Activated CD4-positive, alpha-beta T cell treated with anti-CD3 and anti-CD28 coated beads for 36 hours (primary cell): Measurements from ENCODE around the gene MAP3K4. TPM values are rescaled to one million over a fixed set of nuclear protein-coding genes. Genes with fewer than 3 reads are reported as not detected.

Experiments used
- ATAC-seq: fragments of 200-7000 bp; cut with Tn5 transposase; one replicate; pipeline ENCODE4 v1.10.0; 2021; ENCODE audit warnings: mild to moderate bottlenecking, moderate library complexity
- CTCF ChIA-PET: fragments of 350-600 bp; sonication (Branson Sonifier 250); formaldehyde crosslinking; loops from one replicate; lab custom pipeline; 2021; ENCODE audit warnings: antibody characterized with exemption; lab: Charles Lee
- POLR2A ChIA-PET: fragments of 350-600 bp; sonication (Branson Sonifier 250); formaldehyde crosslinking; loops from one replicate; lab custom pipeline; 2021; ENCODE audit warnings: antibody characterized with exemption, inconsistent platforms; lab: Charles Lee
- DNase-seq: peaks from one replicate; pipeline ENCODE4 v3.0.0-alpha.2; 2020
- H3K27ac Mint-ChIP-seq: one replicate; pipeline ENCODE4 v1.8.0; 2021; ENCODE audit warnings: mixed read lengths
- H3K27me3 Mint-ChIP-seq: one replicate; pipeline ENCODE4 v1.8.0; 2021; ENCODE audit warnings: mixed read lengths
- H3K36me3 Mint-ChIP-seq: one replicate; pipeline ENCODE4 v1.8.0; 2021; ENCODE audit warnings: low read depth, mixed read lengths
- H3K4me1 Mint-ChIP-seq: one replicate; pipeline ENCODE4 v1.8.0; 2021; ENCODE audit warnings: mixed read lengths
- H3K4me3 Mint-ChIP-seq: one replicate; pipeline ENCODE4 v1.8.0; 2021; ENCODE audit warnings: mild to moderate bottlenecking, moderate library complexity, mixed read lengths
- H3K9me3 Mint-ChIP-seq: one replicate; pipeline ENCODE4 v1.8.0; 2021; ENCODE audit warnings: low read depth, mixed read lengths
- intact Hi-C, 2 experiments: fragments of 100-400 bp; cut with DNase I in 1 of 2; cut with micrococcal nuclease in 1 of 2; formaldehyde crosslinking; loops; one replicate each; pipeline versions ENCODE4 v1.14.2 to v1.15.1; 2022 to 2024; cut with DNase I, micrococcal nuclease
- total RNA-seq, 2 experiments: library from RNA; stranded (reverse); gene quantifications; one replicate each; pipeline ENCODE4 v1.2.3, GENCODE V29; 2021

Gene MAP3K4
- total RNA-seq, 2 experiments from 2014 or later: 45.3 to 61.2 TPM

DNA sequence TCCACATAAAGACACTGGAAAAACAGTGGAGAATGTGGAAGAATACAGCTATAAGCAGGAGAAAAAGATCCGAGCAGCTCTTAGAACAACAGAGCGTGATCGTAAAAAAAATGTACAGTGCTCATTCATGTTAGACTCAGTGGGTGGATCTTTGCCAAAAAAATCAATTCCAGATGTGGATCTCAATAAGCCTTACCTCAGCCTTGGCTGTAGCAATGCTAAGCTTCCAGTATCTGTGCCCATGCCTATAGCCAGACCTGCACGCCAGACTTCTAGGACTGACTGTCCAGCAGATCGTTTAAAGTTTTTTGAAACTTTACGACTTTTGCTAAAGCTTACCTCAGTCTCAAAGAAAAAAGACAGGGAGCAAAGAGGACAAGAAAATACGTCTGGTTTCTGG lies 57.1 kb downstream of the MAP3K4 start:
- no peaks in the 10 kb centered on the region for H3K27me3 Mint-ChIP-seq
- ChIA-PET POLR2A (no interaction called here), CTCF (interaction anchor here (1.2 to 1.5 kb wide), 2 partner anchors 9 to 84 kb away, joined by 3 to 5 read pairs; no protein-coding TSS in a partner anchor)
- no peaks in the 10 kb centered on the region for H3K9me3 Mint-ChIP-seq
- H3K4me3 Mint-ChIP-seq: no peak overlapping the region
- no peak for ATAC-seq
- intact Hi-C loops: no loop called here
- H3K36me3 Mint-ChIP-seq: peaks cover 21% of the 10 kb centered on the region
- H3K4me1 Mint-ChIP-seq: peaks cover 23% of the 10 kb centered on the region
- no peak for DNase-seq
- H3K27ac Mint-ChIP-seq: no peak overlapping the region

GRCh38 chr6:161050134-161050765 lies 58.7 kb downstream of the MAP3K4 start:
- Mint-ChIP-seq H3K36me3 (peaks cover 15% of the 10 kb centered on the region), H3K4me3 (no peak overlapping the region), H3K27me3 (no peaks in the 10 kb centered on the region), H3K4me1 (peaks cover 19% of the 10 kb centered on the region), H3K27ac (no peak overlapping the region), H3K9me3 (no peaks in the 10 kb centered on the region)
- POLR2A ChIA-PET: no interaction called here
- ATAC-seq (peak; percentile 74), DNase-seq (no peak)
- intact Hi-C loops: no loop called here
- CTCF ChIA-PET: interaction anchor here (1.5 kb wide), 1 partner anchor 82 kb away, joined by 3 read pairs; no protein-coding TSS in a partner anchor

DNA sequence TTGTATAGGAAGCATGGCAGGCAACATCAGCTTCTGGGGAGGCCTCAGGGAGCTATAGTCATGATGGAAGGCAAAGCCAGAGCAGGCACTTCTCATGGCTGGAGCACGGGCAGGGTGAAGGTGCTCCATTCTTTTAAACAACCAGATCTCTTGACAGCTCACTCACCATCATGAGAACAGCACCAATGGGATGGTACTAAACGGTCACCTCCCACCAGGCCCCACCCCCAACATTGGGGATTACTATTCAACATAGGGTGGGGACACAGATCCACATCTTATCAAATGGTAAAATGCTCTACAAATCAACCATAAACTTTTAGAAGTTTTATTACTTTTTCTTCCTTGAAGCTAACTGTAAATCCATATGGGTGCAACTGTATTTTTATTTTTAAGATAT lies 61.5 kb downstream of the MAP3K4 start:
- Mint-ChIP-seq H3K4me3 (no peak overlapping the region), H3K27me3 (no peaks in the 10 kb centered on the region), H3K36me3 (peaks cover 21% of the 10 kb centered on the region), H3K4me1 (peaks cover 38% of the 10 kb centered on the region), H3K27ac (no peak overlapping the region), H3K9me3 (no peaks in the 10 kb centered on the region)
- POLR2A ChIA-PET: no interaction called here
- CTCF ChIA-PET: no interaction called here
- intact Hi-C loops: no loop called here
- DNase-seq: no peak
- no peak for ATAC-seq

DNA sequence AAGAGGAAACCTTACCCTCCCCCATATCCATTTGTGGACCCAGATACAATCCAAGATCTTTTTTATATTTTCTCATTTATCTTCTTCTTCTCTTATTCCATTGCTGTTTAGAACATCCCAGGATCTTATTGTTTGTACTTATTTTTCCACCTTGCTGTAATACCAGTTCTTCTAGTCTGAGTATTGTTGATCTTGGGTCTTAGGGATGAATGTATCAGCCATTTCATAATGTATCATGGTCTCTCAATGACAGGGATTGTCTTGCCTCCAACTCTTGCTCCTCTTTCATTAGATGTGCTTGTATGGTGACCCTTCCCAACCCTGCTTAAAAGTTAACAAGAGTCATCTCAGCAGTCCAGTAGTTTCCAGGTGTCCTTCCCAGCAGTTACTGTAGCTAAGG lies 63.3 kb downstream of the MAP3K4 start:
- peaks cover 14% of the 10 kb centered on the region for H3K36me3 Mint-ChIP-seq
- ATAC-seq (no peak), DNase-seq (no peak)
- no peaks in the 10 kb centered on the region for H3K27me3 Mint-ChIP-seq
- ChIA-PET POLR2A (no interaction called here), CTCF (interaction anchor here (0.6 kb wide), 1 partner anchor 11 kb away, joined by 3 read pairs; no protein-coding TSS in a partner anchor)
- no peak overlapping the region for H3K27ac Mint-ChIP-seq
- intact Hi-C loops: no loop called here
- no peak overlapping the region for H3K4me3 Mint-ChIP-seq
- peaks cover 29% of the 10 kb centered on the region for H3K4me1 Mint-ChIP-seq
- H3K9me3 Mint-ChIP-seq: no peaks in the 10 kb centered on the region

DNA sequence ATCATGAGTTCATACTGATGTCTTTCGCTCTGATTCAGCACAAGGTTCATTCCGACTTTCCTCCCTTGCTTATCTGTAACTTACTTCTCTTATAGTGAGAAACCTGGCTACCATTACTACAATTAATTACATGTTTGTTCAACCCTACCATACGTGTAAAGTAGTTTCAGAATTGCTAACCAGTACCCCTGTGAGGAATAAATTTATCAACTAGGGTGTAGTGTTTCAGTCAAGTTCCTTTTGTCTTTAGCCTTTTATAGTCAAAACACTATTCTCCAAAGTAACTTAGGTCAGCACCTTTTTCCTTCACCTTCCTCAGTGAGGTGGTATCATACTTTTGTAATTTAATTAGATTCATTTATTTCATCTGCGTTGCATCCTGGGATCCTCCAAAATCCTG lies 64.9 kb downstream of the MAP3K4 start:
- CTCF ChIA-PET: no interaction called here
- H3K36me3 Mint-ChIP-seq: peaks cover 16% of the 10 kb centered on the region
- no peaks in the 10 kb centered on the region for H3K27me3 Mint-ChIP-seq
- no peaks in the 10 kb centered on the region for H3K9me3 Mint-ChIP-seq
- DNase-seq (no peak), ATAC-seq (peak; percentile 61)
- intact Hi-C loops: no loop called here
- H3K27ac Mint-ChIP-seq: no peak overlapping the region
- H3K4me3 Mint-ChIP-seq: no peak overlapping the region
- POLR2A ChIA-PET: no interaction called here
- H3K4me1 Mint-ChIP-seq: peaks cover 18% of the 10 kb centered on the region

DNA sequence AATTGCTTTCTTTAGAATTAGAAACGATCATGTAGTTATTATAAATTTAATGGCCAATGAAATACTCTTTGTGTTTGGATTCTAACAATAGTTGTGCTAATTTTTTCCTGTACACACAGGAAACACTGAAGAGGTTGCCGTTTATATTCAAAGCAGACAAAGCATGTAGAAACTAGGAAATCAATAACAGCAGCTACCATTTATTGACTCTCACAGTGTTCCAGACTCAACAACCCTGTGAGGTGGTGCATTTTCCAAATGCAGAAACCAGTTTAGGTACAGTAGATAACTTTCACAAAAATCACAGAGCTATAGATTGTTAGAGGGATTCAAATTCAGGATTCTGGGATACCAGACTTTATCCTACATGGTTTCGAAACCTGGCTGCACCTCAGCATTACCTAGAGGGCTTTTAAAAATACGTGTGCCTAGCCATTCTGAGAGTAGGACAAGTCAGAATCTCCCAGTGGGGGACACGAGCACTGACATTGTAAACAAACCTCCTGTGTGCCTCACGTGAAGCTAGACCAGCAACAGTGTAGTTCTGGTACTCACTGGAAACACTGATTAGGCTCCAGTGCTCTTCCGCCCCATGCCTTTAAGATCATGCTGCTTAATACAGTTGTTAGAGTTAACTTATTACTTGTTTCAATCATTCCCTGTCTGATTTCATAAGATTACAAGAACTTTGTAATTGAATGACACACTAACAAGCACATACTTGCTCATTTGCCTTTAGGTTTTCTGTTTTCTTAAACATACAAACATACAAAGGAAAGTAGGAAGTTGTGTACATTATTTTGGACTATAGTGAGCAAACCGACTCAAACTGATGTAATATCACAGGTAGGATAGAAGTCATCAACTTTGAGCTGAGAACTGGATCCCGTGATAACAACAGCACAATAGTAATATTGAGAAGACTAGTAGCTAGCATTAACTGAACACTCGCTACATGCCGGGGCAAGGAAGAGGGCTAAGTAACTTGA lies 65.8 kb downstream of the MAP3K4 start:
- ChIA-PET POLR2A (no interaction called here), CTCF (no interaction called here)
- peak; percentile 47 for ATAC-seq
- Mint-ChIP-seq H3K4me3 (no peak overlapping the region), H3K4me1 (peaks cover 19% of the 10 kb centered on the region), H3K36me3 (peaks cover 14% of the 10 kb centered on the region), H3K9me3 (no peaks in the 10 kb centered on the region), H3K27me3 (no peaks in the 10 kb centered on the region), H3K27ac (no peak overlapping the region)
- intact Hi-C loops: no loop called here
- DNase-seq: no peak

DNA sequence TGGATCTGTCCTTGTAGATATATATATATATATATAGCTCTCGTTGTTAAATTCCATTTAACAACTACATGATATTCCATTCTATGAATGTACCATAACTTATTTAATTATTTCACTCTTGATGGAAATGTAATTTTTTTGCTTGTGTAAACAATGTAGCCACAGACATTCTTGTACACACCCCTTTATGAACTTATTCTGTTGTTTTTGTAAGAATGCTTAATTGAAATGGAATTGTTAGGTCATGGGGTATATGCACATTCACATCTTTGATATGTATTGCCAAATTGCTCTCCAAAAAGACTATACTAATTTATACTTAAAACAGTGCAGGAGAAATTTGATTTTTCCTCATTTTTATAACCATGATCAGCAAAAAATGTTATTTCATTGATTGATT lies 67.2 kb downstream of the MAP3K4 start:
- POLR2A ChIA-PET: no interaction called here
- no peak for ATAC-seq
- DNase-seq: no peak
- Mint-ChIP-seq H3K27me3 (no peaks in the 10 kb centered on the region), H3K9me3 (no peaks in the 10 kb centered on the region), H3K27ac (no peak overlapping the region), H3K4me3 (no peak overlapping the region), H3K36me3 (peaks cover 13% of the 10 kb centered on the region), H3K4me1 (peaks cover 28% of the 10 kb centered on the region)
- CTCF ChIA-PET: no interaction called here
- intact Hi-C loops: no loop called here

DNA sequence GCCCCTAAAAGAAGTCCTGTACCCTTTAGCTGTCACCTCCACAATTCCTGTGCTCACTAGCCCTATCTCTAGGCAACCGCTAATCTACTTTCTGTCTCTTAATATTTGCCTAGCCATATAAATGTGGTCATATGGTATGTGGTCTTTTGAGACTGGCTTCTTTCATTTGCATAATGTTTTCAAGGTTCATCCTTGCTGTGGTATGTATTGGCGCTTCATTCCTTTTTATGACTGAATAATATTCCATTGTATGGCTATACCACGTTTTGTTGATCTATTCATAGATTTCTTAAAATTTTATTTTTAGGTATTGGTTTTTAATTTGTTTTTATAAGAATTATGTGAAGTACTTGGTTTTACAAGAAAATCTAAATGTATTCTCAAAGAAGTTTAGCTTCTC lies 70.0 kb downstream of the MAP3K4 start:
- intact Hi-C loops: no loop called here
- Mint-ChIP-seq H3K4me1 (peaks cover 27% of the 10 kb centered on the region), H3K27me3 (no peaks in the 10 kb centered on the region), H3K4me3 (no peak overlapping the region), H3K36me3 (peaks cover 10% of the 10 kb centered on the region), H3K27ac (no peak overlapping the region), H3K9me3 (no peaks in the 10 kb centered on the region)
- DNase-seq (no peak), ATAC-seq (no peak)
- POLR2A ChIA-PET: no interaction called here
- CTCF ChIA-PET: interaction anchor here (0.8 kb wide), 1 partner anchor 19 kb away, joined by 3 read pairs; no protein-coding TSS in a partner anchor

- no peak overlapping the region for H3K4me3 Mint-ChIP-seq
- H3K9me3 Mint-ChIP-seq: no peaks in the 10 kb centered on the region
- peaks cover 5% of the 10 kb centered on the region for H3K36me3 Mint-ChIP-seq
- intact Hi-C loops: no loop called here
- no peaks in the 10 kb centered on the region for H3K27me3 Mint-ChIP-seq
- no peak overlapping the region for H3K27ac Mint-ChIP-seq
- no peak for ATAC-seq
- ChIA-PET CTCF (no interaction called here), POLR2A (no interaction called here)
- H3K4me1 Mint-ChIP-seq: peaks cover 19% of the 10 kb centered on the region
- DNase-seq: no peak
Observed at GRCh38 chr6:161064915-161065314, 73.3 kb downstream of the MAP3K4 start.

- peaks cover 7% of the 10 kb centered on the region for H3K36me3 Mint-ChIP-seq
- no peak overlapping the region for H3K27ac Mint-ChIP-seq
- ATAC-seq: no peak
- POLR2A ChIA-PET: no interaction called here
- DNase-seq: no peak
- H3K27me3 Mint-ChIP-seq: no peaks in the 10 kb centered on the region
- intact Hi-C loops: no loop called here
- H3K4me3 Mint-ChIP-seq: no peak overlapping the region
- H3K9me3 Mint-ChIP-seq: no peaks in the 10 kb centered on the region
- CTCF ChIA-PET: interaction anchor here (1.0 to 1.5 kb wide), 3 partner anchors 19 to 307 kb away, joined by 3 to 5 read pairs (median 3); no protein-coding TSS in a partner anchor
- peaks cover 19% of the 10 kb centered on the region for H3K4me1 Mint-ChIP-seq
Observed at GRCh38 chr6:161066511-161066910, 74.9 kb downstream of the MAP3K4 start.

GRCh38 chr6:161067749-161068148 lies 76.2 kb downstream of the MAP3K4 start:
- Mint-ChIP-seq H3K36me3 (peaks cover 6% of the 10 kb centered on the region), H3K27me3 (no peaks in the 10 kb centered on the region), H3K9me3 (no peaks in the 10 kb centered on the region), H3K4me3 (no peak overlapping the region), H3K27ac (no peak overlapping the region), H3K4me1 (peaks cover 16% of the 10 kb centered on the region)
- DNase-seq: no peak
- ATAC-seq: no peak
- intact Hi-C loops: no loop called here
- CTCF ChIA-PET: interaction anchor here (0.9 to 1.5 kb wide), 3 partner anchors 58 to 305 kb away, joined by 3 to 5 read pairs (median 4); no protein-coding TSS in a partner anchor
- POLR2A ChIA-PET: no interaction called here
